Tibial nerve (tissue), 3 donors: ENCODE data around the gene MS4A18.

Source experiments
- POLR2A ChIP-seq, 2 donors: fragments of 450-650 bp; IDR thresholded peaks; one replicate each; pipeline ENCODE4 v1.6.1; 2017; ENCODE audit warnings: antibody characterized with exemption in 2 of 2, mild to moderate bottlenecking in 2 of 2, moderate library complexity in 2 of 2
- TF ChIP-seq, protein P1 (sequence below), 5 experiments: fragments of 200-600 bp in 3 of 5; fragments of 450-650 bp in 2 of 5; sonication (generic) in 3 of 5; IDR thresholded peaks; one replicate each; pipeline ENCODE4 v1.5.1; 2016 to 2019; ENCODE audit warnings: antibody characterized with exemption in 5 of 5, mild to moderate bottlenecking in 3 of 5, moderate library complexity in 2 of 5

DNA sequence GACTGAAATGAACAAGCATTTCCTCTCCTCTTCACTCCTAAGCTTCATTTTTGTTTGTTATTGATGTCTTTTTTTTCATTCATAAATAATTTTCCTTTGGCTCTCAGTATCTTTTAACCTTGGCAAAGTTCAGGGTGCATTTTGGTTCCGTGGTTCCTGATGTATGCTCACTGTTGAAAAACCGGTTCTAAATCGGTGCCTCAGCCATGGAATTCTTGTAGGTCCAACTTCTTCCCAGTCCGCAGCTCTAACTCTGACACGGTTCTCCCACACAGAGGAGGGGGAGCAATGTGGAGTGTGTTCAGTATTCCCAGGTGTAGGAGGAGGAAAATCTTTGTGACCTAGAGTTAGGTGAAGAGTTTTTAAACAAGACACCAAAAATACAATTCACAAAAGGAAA lies 19.6 kb downstream of the MS4A18 start:
- TF ChIP-seq, protein P1, sequence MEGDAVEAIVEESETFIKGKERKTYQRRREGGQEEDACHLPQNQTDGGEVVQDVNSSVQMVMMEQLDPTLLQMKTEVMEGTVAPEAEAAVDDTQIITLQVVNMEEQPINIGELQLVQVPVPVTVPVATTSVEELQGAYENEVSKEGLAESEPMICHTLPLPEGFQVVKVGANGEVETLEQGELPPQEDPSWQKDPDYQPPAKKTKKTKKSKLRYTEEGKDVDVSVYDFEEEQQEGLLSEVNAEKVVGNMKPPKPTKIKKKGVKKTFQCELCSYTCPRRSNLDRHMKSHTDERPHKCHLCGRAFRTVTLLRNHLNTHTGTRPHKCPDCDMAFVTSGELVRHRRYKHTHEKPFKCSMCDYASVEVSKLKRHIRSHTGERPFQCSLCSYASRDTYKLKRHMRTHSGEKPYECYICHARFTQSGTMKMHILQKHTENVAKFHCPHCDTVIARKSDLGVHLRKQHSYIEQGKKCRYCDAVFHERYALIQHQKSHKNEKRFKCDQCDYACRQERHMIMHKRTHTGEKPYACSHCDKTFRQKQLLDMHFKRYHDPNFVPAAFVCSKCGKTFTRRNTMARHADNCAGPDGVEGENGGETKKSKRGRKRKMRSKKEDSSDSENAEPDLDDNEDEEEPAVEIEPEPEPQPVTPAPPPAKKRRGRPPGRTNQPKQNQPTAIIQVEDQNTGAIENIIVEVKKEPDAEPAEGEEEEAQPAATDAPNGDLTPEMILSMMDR (IDR thresholded peaks at IDR 0.05), result no peak
- no peak for TF ChIP-seq POLR2A (IDR thresholded peaks at IDR 0.05)
